Measurements from ENCODE around the gene AP3B1. TPM values are rescaled to one million over a fixed set of nuclear protein-coding genes. Genes with fewer than 3 reads are reported as not detected.

The AP3B1 gene
- total RNA-seq, 4 donors from 2014 or later: 31.2 to 42.1 (median 36.2) TPM

- H3K4me3 ChIP-seq: no peak overlapping the region
- no peaks in the 10 kb centered on the region for H3K27me3 ChIP-seq
- WGBS: 45% methylated on average over 5 of the region's 5 CpGs
- no peak for TF ChIP-seq EP300 (IDR thresholded peaks at IDR 0.05)
- no peak for TF ChIP-seq POLR2A (IDR thresholded peaks at IDR 0.05; ENCODE audit: low read depth)
- TF ChIP-seq, protein P1, sequence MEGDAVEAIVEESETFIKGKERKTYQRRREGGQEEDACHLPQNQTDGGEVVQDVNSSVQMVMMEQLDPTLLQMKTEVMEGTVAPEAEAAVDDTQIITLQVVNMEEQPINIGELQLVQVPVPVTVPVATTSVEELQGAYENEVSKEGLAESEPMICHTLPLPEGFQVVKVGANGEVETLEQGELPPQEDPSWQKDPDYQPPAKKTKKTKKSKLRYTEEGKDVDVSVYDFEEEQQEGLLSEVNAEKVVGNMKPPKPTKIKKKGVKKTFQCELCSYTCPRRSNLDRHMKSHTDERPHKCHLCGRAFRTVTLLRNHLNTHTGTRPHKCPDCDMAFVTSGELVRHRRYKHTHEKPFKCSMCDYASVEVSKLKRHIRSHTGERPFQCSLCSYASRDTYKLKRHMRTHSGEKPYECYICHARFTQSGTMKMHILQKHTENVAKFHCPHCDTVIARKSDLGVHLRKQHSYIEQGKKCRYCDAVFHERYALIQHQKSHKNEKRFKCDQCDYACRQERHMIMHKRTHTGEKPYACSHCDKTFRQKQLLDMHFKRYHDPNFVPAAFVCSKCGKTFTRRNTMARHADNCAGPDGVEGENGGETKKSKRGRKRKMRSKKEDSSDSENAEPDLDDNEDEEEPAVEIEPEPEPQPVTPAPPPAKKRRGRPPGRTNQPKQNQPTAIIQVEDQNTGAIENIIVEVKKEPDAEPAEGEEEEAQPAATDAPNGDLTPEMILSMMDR (IDR thresholded peaks at IDR 0.05): no peak
- TF ChIP-seq POLR2AphosphoS5 (IDR thresholded peaks at IDR 0.05): no peak
- peaks cover 0 to 8% (median 0%) of the 10 kb centered on the region in 4 donors for H3K36me3 ChIP-seq
- DNase-seq (ENCODE audit: extremely low spot score): no peak
- peak overlapping the region in 1 of 4 donors; percentile 24 for H3K27ac ChIP-seq (replicated peaks in 1 of 4)
- H3K4me1 ChIP-seq: peaks cover 0 to 15% (median 14%) of the 10 kb centered on the region in 4 donors
- H3K9me3 ChIP-seq: no peaks in the 10 kb centered on the region
- intact Hi-C loops (cut with DNase I): loop anchor here (10.0 kb wide), 1 partner anchor 365 kb away; no protein-coding TSS in a partner anchor
Observed at GRCh38 chr5:78009937-78010527, 284.5 kb downstream of the AP3B1 start.

- intact Hi-C loops (cut with DNase I): loop anchor here (10.0 kb wide), 1 partner anchor 364 kb away; no protein-coding TSS in a partner anchor
- Histone ChIP-seq H3K4me3 (no peak overlapping the region), H3K36me3 (no peaks in the 10 kb centered on the region), H3K27ac (replicated peaks in 1 of 4) (no peak overlapping the region), H3K4me1 (peaks cover 0 to 15% (median 14%) of the 10 kb centered on the region in 4 donors), H3K9me3 (no peaks in the 10 kb centered on the region), H3K27me3 (no peaks in the 10 kb centered on the region)
- no peak for TF ChIP-seq POLR2AphosphoS5 (IDR thresholded peaks at IDR 0.05)
- TF ChIP-seq, protein P1 (IDR thresholded peaks at IDR 0.05): peak; percentile 57 to 73 (median 59)
- DNase-seq (ENCODE audit: extremely low spot score): no peak
- WGBS: 63% methylated on average over 1 of the region's 1 CpG
Observed at GRCh38 chr5:78008356-78008967, 286.0 kb downstream of the AP3B1 start.

DNA sequence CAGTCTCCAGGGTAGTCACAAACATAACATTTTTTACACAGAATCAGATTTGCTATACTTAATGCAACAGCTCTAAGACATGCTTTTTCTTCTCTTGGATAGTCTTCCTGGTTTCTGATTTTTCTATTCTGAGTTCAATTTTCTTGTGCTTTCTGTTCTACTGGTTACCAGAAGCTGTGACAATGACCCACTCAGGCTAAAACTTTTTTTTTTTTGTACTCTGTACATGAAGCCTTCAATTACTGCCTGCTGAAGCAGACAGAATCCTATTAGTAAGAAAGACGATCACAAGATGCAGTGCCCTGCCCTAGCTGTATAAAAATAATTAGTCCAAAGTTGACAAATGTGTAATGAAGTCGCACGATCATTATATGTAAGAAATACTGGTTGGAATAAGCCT is 287.3 kb downstream of the AP3B1 start:
- intact Hi-C loops (cut with DNase I): loop anchor here (10.0 kb wide), 1 partner anchor 362 kb away; no protein-coding TSS in a partner anchor
- WGBS: 98% methylated on average over 3 of the region's 3 CpGs
- Histone ChIP-seq H3K27ac (replicated peaks in 1 of 4) (no peak overlapping the region), H3K4me3 (no peak overlapping the region), H3K27me3 (no peaks in the 10 kb centered on the region), H3K36me3 (peaks cover 0 to 8% (median 3%) of the 10 kb centered on the region in 4 donors), H3K4me1 (peaks cover 0 to 15% (median 14%) of the 10 kb centered on the region in 4 donors), H3K9me3 (no peaks in the 10 kb centered on the region)
- TF ChIP-seq, protein P1 (IDR thresholded peaks at IDR 0.05): no peak
- TF ChIP-seq POLR2A (IDR thresholded peaks at IDR 0.05; ENCODE audit: low read depth) (no peak), EP300 (IDR thresholded peaks at IDR 0.05) (no peak), POLR2AphosphoS5 (IDR thresholded peaks at IDR 0.05) (no peak)
- no peak for DNase-seq (ENCODE audit: extremely low spot score)

DNA sequence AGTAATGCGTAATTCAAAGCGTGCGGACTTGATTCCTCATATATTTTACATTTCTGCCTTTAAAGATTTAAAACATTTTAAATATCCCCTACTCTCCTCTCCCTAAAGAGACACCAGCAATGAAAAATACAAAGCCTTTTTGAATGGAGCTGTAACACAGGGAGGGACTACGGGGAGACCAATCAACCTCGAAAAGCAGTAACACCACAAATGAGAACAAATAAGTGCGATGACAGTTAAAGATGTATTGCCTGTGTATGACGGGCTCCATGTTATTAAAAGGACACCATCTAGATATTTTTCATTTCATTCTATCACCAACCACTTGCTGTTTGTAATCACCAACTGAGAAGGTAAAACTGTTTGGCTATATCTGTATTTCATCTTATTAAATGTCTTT is 288.0 kb downstream of the AP3B1 start:
- H3K4me1 ChIP-seq: peaks cover 0 to 15% (median 14%) of the 10 kb centered on the region in 4 donors
- H3K9me3 ChIP-seq: no peaks in the 10 kb centered on the region
- TF ChIP-seq, protein P1 (IDR thresholded peaks at IDR 0.05): no peak
- TF ChIP-seq EP300 (IDR thresholded peaks at IDR 0.05): no peak
- no peak for TF ChIP-seq POLR2AphosphoS5 (IDR thresholded peaks at IDR 0.05)
- TF ChIP-seq POLR2A (IDR thresholded peaks at IDR 0.05; ENCODE audit: low read depth): no peak
- no peaks in the 10 kb centered on the region for H3K27me3 ChIP-seq
- no peak overlapping the region for H3K4me3 ChIP-seq
- H3K27ac ChIP-seq (replicated peaks in 1 of 4): no peak overlapping the region
- peaks cover 0 to 8% (median 3%) of the 10 kb centered on the region in 4 donors for H3K36me3 ChIP-seq
- DNase-seq (ENCODE audit: extremely low spot score): no peak
- intact Hi-C loops (cut with DNase I): loop anchor here (10.0 kb wide), 1 partner anchor 362 kb away; no protein-coding TSS in a partner anchor
- 96% methylated on average over 7 of the region's 7 CpGs for WGBS
